NOMO-1 treated with dmso at 0.1 percent for 144 hours (cell line): Measurements from ENCODE around the gene VRK1.

Experiments used
- DNase-seq: peaks from one replicate; lab custom pipeline; 2025; ENCODE audit not compliant: unreplicated experiment; lab: John Stamatoyannopoulos, UW

VRK1 gene

DNA sequence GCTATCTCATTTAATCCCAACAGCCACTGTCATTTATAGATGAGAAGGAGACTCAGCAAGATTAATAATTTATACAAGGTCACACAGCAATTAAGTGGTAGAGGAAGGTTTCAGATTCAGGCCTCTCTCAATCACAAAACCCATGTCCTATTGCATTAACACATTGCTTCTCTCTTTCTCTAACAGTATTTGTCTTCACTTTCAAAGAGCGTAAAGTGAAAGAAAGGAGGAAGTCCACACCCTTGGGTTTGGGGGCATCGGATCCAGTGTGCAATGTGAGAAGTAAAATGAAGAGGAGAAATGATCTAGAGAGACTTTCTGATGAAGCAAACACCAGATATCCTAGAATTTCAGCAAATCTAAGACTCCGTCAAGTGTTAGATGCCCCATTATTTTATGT is 7.0 kb upstream of the VRK1 start:
- peak; percentile 44 for DNase-seq

DNA sequence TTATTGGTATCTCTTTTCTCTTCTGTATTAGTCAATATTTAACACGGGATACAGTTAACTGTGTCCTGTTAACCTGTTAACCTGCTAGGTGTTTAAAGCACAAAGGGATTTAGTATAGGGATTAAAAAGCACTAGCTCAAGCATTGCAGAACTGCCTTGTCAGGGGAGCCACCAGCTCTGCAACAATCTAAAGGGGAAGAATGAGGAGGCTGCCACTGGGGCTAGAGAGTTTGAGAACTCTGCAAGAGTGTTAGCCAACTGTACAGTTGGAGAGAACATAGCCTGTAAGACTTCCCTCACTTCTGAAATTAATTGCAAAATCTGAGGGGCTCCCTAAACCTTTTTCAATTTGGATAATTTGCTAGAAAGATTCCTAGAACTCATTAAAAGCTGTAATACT is 6.5 kb upstream of the VRK1 start:
- DNase-seq, result peak; percentile 34

DNA sequence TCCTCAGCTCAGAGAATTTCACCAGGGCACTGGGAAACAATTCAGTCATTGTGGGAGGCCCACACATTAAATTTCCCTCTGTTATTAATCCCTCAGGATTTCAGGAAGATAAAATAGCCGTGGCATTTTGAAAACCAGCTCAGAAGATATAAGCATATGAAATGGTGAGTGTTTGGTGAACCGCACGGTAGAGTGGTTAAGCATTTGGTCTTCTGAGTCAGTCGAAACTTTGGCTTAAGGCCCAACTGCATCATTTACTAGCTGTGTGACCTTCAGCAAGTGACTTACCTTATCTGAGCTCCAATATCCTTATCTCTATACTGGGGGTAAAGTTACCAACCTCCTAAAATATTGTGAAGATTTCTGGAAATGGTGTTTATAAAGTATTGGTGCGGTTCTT is 5.2 kb upstream of the VRK1 start:
- DNase-seq, result no peak

DNA sequence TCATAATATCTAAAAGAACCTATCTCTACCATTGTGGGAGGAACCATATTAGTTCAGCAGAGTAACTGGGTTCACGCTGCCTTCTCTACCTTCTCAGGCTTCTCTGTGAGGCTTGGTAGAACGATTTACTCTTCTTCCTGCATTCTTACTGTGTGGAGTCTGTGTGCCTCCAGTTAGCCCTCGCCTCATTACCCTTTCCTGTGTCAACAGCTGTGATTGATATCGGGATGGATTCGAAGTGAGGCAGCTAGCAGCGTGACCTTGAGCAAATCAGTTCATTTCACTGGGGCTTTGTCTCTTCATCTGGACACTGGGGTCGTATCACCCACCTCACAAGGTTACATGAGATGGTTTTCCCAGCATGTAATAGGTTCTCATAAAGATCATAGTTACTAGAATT is 4.6 kb upstream of the VRK1 start:
- no peak for DNase-seq

DNA sequence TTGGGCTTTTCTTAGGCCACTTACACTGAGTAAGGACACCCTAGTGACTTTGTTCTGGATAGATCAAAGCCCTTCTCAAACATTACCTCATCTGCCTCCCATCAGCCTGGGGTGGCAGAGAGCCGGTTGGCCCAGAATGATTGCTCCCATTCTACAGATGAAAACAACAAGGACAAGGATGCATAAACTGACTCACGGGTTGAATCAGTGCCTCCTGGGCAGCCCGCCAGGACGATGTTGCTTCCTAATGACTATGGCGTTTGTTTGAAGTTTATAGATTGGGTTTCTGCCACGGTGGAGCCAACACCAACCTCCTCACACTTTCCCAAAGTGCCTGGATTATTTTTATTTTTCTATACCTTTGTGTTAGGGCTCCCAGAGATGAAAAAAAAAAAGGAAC is 3.6 kb upstream of the VRK1 start:
- DNase-seq, result no peak

DNA sequence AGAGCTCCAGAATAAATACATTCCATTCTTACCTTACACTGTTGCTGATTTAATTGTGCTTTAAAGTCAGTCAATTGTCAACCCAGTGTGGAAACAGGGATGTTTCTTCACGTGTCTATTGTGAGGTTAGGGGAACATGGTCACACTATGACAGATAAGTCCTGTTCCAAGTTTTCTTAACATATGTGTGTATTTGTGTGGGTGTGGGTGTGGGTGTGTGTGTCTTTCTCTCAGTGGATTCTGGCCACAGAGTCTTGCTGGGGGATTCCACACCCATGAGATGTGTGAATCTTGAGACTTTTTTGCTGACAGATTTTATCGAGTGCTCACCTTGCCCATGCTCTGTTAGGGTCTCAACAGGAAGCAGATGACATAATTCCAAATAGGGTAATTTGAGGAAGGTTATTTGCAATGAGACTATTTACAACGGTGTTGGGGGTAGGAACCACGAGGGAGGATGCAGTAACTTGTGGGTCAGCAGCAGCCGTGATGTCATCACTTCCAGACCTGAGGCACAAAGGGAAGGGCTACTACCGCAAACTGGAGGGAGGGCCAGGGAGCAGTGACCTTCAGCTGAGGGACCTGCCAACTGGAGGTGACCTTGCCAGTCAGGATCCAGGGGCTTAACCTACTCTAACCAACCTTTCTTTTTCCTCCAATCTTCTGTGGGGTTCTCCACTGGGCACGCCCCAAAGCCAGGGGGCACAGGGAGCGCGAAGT is 1.9 kb upstream of the VRK1 start:
- DNase-seq, result no peak

DNA sequence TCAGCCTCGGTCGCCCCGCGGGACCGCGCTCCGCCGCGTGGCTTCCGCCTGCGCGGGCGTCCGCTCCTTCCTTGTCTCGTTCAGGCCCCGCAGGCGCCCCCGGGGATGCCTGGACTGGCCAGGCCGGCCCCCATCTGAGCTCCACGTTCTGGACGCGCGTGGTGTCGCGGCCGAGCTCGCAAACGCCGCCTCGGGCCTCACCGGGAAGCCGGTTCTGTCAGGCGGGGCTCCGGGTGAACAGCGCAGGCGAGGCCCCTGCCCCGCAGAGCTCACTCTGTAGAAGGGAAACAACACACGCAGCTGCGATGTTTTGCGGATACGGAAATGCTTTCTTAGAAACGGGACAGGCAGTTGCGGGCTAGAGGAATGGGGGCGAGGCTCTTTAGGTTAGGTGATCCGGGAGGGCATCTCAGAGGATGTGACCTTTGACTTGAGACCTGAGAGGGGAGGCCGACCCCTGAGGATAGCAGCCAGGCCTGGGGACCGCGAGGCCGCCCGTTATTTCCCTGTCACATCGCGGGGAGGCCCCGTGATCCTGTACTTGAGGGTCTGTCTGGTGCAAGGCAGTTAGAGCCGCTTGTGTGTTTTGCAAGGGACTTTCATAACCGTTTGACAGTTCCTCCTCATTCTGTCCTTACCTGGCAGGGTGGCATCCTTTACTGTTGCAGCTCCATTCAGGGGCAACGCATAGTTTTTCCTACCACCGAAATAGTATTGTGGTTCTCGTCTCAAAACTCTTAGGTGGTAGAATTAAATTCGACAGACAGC is 584 bp downstream of the VRK1 start:
- peak; percentile 24 for DNase-seq

DNA sequence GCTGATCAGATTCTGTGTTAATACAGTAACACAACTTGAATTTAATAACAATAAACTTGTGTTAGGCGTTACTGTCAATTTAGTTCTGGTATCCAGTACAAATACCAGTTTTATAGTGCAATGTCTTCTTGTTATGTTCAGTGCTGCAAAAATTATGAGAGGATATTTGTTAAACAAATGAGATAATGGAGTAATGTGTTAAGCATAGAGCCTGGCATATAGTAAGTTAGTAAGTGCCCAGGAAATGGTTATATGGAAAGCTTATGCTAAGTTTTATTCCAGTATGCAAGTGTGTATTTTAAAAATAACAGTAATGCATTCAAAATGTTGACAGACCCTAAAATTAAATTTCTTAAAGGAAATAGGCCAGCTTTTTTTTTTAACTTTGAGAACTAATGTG is 1.8 kb downstream of the VRK1 start:
- no peak for DNase-seq

DNA sequence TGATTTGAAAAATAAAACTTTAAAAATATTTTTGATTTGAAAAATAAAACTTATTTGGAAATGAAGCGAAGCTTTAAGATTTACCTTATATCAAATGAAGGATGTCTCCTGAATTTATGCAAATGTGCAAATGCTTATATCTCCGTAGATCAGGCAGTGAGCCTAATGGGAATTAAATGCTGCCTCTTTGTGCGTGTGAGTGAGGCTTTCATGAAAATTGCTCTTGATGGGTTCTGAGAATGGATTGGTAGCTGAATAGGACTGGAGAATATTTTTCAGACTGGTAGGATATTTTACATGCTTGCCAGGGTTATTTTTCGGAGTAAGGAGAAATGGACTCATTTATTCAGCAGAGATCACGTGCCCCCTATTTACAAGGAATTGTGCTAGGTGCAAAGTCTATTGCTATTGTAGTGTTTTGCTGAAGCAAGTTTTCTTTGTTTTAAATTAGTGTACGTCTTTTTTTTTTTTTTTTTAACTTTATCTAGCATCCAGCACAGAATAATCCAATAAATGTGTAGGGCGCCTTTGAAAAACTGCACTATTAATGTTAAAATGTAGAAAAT is 2.4 kb downstream of the VRK1 start:
- DNase-seq, result no peak

DNA sequence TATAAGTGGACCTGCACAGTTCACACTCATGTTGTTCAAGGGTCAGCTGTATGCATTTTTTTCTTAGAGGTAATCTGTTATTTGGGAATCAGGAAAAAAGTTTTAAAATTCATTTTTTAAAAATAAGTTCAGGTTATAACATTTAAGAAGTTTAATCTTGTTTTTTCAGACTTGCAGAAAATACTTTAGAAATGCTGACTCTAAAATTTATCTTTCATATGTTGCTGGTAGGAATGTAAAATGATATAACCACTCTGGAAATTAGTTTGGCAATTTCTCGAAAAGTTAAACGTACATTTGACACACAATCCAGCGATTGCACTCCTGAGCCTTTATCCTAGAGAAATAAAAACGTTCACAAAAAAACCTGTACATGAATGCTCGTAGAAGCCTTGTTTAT is 4.7 kb downstream of the VRK1 start:
- no peak for DNase-seq

DNA sequence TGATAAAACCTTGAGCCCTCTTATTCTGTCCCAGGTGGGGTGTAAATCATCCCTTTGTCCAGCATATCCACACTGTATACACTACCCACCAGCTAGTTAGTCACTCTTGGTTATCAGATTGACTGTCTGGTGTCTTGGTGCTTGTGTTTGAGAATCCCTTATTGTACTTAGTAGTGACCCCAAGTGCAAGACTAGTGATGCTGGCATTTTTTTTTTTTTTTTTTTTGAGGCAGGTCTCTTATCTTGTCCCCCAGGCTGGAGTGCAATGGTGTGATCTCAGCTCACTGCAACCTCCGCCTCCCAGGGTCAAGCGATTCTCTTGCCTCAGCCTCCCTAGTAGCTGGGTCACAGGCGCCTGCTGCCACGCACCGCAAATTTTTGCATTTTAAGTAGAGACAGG is 5.8 kb downstream of the VRK1 start:
- DNase-seq, result no peak

DNA sequence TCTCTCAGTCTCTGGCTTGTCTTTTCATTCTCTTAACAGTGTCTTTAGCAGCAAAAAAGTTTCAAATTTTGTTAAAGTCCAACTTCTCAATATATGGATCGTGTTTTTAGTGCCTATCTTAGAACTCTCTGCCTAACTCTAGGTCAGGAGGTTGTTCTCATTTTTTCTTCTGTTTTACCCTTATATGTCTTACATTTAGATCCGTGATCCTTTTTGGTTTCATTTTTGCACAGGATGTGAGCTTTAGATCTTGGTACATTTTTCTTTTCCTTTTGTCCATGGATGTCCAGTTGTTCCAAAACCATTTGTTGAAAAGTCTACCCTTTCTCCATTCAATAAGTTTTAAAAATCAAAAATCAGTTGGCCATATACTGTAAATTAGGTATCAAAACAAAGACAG is 6.8 kb downstream of the VRK1 start:
- DNase-seq, result no peak

DNA sequence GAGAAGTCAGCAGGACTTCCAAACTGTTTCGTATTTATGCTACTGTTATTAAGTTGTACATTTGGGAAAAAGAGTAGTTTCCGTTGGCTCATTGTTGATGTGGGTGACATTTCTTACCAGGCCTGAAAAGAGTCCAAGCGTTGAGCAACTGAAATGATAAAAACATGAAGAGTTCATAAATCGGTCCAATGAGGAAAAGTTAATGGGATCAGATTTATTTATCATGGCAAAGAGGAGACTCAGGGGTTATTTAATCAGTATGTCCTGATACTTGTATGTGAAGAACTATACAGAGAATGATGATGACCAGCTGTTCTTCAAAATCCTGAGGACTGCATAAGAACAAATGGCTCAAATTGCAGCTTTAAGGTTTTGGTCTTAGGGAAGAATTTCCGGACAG is 7.7 kb downstream of the VRK1 start:
- DNase-seq, result no peak

DNA sequence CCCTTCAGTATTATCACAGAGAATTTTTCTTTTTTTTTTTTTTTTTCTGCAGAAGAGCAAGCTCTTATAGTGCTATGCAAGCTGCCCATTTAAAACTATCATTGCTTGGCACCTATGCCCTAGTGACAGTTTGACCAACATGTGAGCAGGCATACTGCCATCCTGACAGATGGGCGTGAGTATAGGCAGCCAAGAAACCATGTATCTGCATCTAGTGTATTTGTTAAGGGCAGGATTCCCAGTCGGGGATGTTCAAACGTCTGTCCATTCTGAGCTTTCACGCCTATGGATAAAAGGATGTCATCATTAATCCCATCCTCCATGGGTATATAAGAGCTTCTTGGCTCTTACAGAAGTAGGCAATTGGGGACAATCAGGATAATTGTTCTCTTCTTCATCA is 8.8 kb downstream of the VRK1 start:
- no peak for DNase-seq

DNA sequence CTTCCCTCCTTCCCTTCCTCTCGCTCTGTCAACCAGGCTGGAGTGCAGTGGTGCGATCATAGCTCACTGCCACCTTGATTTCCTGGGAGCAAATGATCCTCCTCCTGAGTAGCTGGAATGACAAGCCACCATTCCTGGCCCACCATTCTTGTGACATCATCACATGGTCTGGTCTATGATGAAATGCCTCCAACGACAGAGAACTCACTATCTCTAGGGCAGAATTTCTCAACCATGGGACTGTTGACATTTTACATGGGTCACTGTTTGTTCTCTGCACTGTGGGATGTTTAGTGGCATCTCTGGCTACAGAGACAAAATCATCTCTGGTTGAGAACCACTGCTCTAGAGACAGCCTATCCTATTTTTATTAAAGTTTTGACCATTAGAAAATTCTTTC is 9.7 kb downstream of the VRK1 start:
- no peak for DNase-seq

DNA sequence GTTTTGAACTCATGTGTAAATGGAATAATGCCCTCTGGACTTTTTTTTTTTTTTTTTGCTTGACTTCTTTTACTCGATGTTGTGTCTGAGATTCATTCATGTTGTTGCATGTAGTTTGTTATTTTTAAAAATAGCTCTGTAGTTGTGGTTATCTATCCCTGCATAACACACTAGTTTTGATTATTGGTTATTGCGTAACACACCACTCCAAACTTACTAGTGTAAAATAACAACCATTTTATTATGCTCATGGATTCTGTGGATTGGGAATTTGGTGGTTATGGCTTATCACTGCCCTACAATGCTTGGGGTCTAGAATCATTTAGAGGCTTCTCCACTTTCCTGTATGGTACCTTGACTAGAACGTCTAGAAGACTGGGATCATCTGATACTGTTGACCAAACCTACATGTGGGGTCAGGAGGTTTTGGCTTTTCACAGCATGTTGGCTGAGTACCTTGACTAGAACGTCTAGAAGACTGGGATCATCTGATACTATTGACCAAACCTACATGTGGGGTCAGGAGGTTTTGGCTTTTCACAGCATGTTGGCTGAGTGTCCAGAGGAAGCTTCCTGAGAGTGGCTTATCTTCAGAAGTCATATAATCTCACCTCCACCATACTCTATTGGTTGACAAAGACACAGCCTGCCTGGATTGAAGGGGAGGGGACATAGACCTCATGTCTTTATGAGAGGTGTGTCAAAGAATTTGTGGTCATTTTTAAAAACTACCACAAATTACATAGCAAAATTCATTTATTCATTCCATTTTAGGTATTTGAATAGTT is 11.6 kb downstream of the VRK1 start:
- DNase-seq, result no peak

DNA sequence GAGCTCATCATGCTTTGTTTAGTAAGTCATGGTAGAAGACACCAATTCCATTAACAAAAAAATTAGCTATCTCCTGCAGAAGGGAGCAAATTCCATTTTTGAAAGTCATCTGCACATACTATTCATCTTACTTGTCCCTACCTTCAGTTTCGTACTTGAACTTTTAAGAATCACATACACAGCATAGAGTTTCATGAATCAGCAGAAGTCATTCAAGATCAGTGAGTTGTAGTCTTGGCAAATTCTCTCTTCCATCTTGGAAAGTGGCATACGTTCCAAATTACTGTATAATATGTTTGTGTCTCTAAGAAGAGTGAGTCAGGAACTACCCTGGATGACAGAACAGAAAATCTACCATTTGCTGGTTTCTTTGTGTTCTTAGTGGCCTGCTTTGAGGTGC is 14.1 kb downstream of the VRK1 start:
- DNase-seq, result no peak

DNA sequence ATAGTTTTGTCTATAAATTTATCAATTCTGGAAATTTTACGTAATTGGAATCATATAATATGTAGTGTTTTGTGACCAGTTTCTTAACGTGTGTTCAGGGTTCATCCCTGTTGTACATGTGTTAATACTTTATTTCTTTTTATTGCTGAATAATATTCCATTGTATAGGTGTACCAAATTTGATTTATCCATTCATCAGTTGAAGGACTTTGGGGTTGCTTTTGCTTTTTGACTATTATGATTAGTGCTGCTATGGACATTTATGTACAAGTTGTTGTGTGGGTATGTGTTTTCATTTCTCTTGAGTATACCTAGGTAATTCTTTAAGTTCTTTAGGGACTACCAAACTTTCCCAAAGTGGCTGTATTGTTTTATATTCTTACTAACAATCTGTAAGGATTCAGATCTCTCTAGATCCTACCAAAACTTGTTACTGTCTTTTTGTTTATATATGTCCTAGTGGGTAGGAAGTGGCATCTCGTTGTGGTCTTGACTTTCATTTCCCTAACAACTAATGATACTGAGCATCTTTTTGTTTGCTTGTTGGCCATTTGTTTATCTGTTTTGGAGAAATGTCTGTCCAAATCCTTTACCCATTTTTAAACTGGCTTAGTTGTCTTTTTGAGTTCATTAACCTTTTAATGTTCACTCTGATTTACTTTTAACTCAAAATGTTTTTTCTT is 14.9 kb downstream of the VRK1 start:
- DNase-seq, result no peak

DNA sequence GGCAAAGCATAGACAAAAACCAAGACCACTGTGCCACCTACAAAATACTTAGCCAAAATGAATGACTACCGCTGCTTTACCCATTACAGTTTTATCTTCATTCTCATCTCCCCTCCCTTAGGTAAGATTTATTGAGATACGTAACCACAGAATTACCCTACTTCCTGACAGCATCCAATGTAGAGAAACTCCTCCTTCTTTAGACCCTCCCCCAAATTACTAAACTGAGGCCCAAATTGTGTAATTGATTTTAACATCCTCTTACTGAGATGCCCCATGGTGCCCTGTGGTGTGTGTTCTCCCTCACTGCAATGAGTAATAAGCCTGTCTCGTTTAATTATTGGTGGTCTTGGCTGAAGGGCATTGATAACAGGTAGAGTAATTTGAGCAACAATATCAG is 19.1 kb downstream of the VRK1 start:
- DNase-seq, result peak; percentile 81

DNA sequence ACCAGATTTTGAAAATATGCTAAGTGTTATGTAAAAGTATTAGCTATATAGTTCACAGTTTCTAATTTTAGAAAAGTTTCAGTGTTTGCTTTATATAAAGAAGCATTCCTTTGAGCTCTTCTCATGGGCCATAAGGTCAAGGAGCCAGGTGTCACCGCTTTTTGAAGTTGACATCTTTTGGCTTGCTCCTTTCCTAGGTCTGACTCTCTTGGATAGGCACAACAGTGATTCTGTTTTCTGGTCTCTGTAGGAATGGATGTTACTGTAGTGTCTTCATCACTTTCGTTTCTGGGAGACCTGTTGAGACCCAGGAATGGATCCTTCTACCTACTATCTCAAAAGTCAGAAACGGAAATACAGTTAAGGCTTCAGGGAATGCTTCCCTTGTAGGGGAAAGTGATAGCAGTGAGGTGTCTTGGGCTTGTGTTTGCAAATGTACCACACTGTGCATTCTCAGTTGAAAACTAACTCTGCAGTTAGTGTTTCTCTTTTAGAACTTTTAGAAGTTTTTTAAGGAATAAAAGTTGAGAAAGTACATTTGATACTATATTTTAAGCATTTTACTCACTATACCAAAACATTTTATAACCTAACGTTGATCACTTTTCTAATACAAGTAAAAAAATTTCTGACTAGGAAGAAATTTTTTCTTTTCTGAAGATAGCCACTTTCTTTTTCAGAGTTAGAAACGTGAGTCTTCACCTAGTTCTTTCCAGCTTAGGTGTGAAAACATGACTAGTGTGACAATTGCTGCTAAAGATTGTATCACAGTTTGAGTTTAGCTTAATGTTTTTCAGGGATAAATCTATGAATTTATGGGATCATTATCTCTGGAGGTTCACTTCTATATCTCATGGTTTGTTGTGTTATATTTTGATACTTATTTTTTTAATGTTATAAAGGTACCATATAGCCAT is 20.8 kb downstream of the VRK1 start:
- DNase-seq, result no peak
